ENCODE data around the gene RDH12. TPM values are rescaled to one million over a fixed set of nuclear protein-coding genes. Genes with fewer than 3 reads are reported as not detected.

The RDH12 gene
- polyA plus RNA-seq, 1 donor from 2014 or later: not detected

- Histone ChIP-seq H2AFZ (ENCODE audit: low read depth, low read length) (no peak overlapping the region), H3K27me3 (ENCODE audit: insufficient read depth, low read depth, low read length) (no peaks in the 10 kb centered on the region), H3K27ac (ENCODE audit: low read length) (no peak overlapping the region), H3K9me3 (ENCODE audit: low read length) (no peaks in the 10 kb centered on the region), H3K4me3 (ENCODE audit: low read length) (no peak overlapping the region), H3K4me2 (ENCODE audit: low read length) (no peak overlapping the region), H3K9ac (ENCODE audit: low read length) (no peak overlapping the region), H3K79me2 (replicated peaks; ENCODE audit: insufficient read depth, low read length) (no peaks in the 10 kb centered on the region), H3K9me2 (ENCODE audit: insufficient read depth, low read length) (no peaks in the 10 kb centered on the region), H3F3A (ENCODE audit: insufficient read depth, low read length, poor library complexity, severe bottlenecking) (no peaks in the 10 kb centered on the region), H3K36me3 (ENCODE audit: insufficient read depth, low read length) (peaks cover 17% of the 10 kb centered on the region), H4K20me1 (ENCODE audit: insufficient read depth) (no peaks in the 10 kb centered on the region)
- TF ChIP-seq CTCF (IDR thresholded peaks at IDR 0.05; ENCODE audit: poor library complexity, severe bottlenecking): no peak
- TF ChIP-seq, protein P1, sequence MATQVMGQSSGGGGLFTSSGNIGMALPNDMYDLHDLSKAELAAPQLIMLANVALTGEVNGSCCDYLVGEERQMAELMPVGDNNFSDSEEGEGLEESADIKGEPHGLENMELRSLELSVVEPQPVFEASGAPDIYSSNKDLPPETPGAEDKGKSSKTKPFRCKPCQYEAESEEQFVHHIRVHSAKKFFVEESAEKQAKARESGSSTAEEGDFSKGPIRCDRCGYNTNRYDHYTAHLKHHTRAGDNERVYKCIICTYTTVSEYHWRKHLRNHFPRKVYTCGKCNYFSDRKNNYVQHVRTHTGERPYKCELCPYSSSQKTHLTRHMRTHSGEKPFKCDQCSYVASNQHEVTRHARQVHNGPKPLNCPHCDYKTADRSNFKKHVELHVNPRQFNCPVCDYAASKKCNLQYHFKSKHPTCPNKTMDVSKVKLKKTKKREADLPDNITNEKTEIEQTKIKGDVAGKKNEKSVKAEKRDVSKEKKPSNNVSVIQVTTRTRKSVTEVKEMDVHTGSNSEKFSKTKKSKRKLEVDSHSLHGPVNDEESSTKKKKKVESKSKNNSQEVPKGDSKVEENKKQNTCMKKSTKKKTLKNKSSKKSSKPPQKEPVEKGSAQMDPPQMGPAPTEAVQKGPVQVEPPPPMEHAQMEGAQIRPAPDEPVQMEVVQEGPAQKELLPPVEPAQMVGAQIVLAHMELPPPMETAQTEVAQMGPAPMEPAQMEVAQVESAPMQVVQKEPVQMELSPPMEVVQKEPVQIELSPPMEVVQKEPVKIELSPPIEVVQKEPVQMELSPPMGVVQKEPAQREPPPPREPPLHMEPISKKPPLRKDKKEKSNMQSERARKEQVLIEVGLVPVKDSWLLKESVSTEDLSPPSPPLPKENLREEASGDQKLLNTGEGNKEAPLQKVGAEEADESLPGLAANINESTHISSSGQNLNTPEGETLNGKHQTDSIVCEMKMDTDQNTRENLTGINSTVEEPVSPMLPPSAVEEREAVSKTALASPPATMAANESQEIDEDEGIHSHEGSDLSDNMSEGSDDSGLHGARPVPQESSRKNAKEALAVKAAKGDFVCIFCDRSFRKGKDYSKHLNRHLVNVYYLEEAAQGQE (IDR thresholded peaks at IDR 0.05; ENCODE audit: borderline replicate concordance): no peak
- TF ChIP-seq POLR2AphosphoS5 (IDR thresholded peaks at IDR 0.05): no peak
- no peak for TF ChIP-seq EZH2 (IDR thresholded peaks at IDR 0.05; ENCODE audit: borderline replicate concordance, insufficient read depth, low read length, poor library complexity, severe bottlenecking)
- no peak for TF ChIP-seq RAD21 (conservative IDR thresholded peaks at IDR 0.05)
- no peak for TF ChIP-seq EP300 (conservative IDR thresholded peaks at IDR 0.05; ENCODE audit: poor library complexity, severe bottlenecking)
- TF ChIP-seq SMC3 (conservative IDR thresholded peaks at IDR 0.05; ENCODE audit: poor library complexity): no peak
- TF ChIP-seq MXI1 (conservative IDR thresholded peaks at IDR 0.05; ENCODE audit: poor library complexity, severe bottlenecking): no peak
- no peak for TF ChIP-seq TAF1 (IDR thresholded peaks at IDR 0.05; ENCODE audit: low read depth)
These were observed 63.6 kb downstream of the RDH12 start for GRCh38 chr14:67765192-67765834.

DNA sequence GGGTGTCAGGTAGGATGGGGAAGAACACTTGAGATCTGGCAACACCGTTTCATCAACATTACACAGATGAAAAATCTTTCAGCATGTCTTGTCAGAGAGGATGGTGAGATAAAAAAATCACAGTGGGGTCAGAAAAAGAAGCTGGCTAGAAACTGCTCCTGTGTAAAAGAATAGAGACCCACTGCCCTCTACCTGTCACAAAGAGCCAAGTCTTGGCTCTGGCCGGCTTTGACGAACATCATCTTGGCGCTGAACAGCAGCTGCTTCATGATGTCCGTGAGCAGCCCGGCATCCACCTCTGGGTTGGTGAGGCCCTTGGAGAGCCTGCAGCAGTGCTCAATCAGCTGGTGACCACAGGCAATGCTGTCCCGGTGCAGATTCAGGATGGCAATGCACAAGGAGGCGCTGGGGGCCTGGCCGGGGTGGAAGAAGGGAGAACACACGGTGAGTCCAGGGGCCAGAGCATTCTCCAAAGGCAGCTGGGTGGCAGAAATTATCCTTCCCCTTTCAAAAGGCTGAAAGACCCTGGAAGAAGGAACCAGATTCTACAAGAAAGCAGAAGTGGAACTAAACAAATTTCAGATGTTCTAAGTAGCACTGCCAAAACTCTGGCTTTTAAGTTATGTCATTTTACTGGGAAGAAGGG, 64.5 kb downstream of the RDH12 start:
- Histone ChIP-seq H3K36me3 (ENCODE audit: insufficient read depth, low read length) (peaks cover 17% of the 10 kb centered on the region), H3K79me2 (replicated peaks; ENCODE audit: insufficient read depth, low read length) (no peaks in the 10 kb centered on the region), H3K4me3 (ENCODE audit: low read length) (no peak overlapping the region), H2AFZ (ENCODE audit: low read depth, low read length) (no peak overlapping the region), H3F3A (ENCODE audit: insufficient read depth, low read length, poor library complexity, severe bottlenecking) (no peaks in the 10 kb centered on the region), H4K20me1 (ENCODE audit: insufficient read depth) (no peaks in the 10 kb centered on the region), H3K4me2 (ENCODE audit: low read length) (no peak overlapping the region), H3K9me3 (ENCODE audit: low read length) (no peaks in the 10 kb centered on the region), H3K27ac (ENCODE audit: low read length) (no peak overlapping the region), H3K9ac (ENCODE audit: low read length) (no peak overlapping the region), H3K9me2 (ENCODE audit: insufficient read depth, low read length) (no peaks in the 10 kb centered on the region), H3K27me3 (ENCODE audit: insufficient read depth, low read depth, low read length) (no peaks in the 10 kb centered on the region)
- TF ChIP-seq EZH2 (IDR thresholded peaks at IDR 0.05; ENCODE audit: borderline replicate concordance, insufficient read depth, low read length, poor library complexity, severe bottlenecking): no peak
- no peak for TF ChIP-seq SMC3 (conservative IDR thresholded peaks at IDR 0.05; ENCODE audit: poor library complexity)

All from neural cell (in vitro differentiated cells).